Kidney tubule cell (primary cell): ENCODE results near the gene SIK2.
A peak's percentile ranks its signal among the peaks of the same experiment; 100 is the strongest.
"Not testable (repeated sequence)": the region's sequence is repeated elsewhere in the genome, so short reads cannot be mapped to it uniquely, and the experiment has no call there.

Experiments
- DNase-seq: peaks from one replicate; pipeline ENCODE4 v3.0.0-alpha.2; 2018; ENCODE audit warnings: low spot score

The SIK2 gene

DNA sequence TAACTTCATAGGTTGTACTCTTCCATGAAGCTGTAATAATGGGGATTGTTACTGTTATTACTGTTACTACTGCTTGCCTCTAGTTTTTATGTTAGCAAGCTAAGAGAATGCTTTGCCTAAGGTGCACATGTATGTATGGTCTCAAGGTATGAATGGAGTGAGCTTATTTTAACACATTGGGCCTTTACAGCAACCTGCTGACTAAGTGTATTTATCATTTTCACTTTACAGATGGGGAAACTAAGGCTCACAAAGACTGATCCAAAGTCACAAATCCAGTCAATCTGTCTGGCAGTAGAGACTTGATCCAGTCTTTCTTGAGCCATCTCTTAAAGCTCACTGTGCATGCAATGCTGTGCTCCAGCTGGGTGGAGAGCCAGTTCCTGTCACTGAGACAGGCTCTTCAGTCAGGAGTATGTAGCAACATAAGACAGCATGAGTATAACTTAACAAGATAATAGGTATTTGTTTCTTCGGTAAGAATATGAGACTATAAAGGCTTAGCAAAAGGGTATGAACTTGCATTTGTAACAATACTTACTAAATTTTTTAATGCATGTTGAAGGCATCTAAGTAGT, 97.4 kb downstream of the SIK2 start:
- no peak for DNase-seq

DNA sequence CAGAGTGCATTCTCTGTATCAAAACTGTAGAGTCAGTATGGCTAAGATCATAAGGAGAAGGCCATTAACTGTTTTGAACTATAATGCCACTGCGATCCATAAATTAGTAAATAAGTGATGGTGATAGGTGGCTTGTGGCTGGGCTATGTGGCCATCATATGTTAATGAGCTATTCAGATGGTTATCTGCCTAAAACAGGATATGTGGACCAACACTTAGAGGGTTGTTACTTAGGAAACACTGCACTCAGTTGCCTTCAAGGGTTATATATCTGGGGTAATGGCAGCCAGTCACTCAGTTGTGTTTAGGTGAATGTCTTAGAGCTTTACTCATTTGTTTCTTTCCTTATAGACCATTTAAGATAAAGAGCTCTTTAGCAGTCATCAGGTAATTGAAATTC, 97.9 kb downstream of the SIK2 start:
- DNase-seq = no peak

DNA sequence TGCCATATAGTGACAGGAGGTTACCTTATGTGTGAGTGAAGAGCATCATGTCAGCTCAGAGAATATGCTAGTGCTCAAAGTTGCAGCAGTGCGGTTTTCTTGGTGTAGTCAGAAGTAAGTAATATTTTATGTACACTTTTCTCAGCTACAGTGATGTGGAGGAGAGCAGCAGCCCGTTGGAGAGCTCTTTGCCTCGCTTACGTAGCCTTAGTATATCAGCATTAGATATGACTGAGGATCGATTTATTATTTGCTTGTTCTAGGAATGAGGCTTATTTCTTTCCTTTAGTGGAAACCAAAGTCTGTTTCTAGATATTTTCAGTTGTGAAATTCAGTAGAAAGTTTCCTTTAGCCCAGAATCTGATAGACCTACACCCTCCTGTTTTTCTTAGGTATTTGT, 100.4 kb downstream of the SIK2 start:
- DNase-seq = no peak

DNA sequence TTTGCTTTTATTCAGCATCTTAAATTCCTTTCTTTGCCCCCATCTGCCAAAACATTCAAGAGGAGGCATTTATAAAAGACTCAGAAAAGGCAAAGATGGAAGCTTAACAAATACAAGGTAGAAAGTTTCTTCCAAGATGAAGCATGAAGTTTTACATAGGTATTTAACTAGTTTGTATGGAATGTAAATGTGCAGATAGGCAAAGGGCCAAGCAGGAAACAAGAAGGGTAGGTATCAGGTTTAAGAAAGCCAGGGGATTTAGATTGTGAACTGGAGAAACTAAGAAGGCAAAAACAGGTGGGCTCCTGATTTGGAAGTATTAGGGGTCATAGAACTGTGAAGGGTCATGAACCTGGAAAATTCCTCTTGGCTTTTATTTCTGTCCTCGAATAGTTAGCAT, 101.3 kb downstream of the SIK2 start:
- no peak for DNase-seq

DNA sequence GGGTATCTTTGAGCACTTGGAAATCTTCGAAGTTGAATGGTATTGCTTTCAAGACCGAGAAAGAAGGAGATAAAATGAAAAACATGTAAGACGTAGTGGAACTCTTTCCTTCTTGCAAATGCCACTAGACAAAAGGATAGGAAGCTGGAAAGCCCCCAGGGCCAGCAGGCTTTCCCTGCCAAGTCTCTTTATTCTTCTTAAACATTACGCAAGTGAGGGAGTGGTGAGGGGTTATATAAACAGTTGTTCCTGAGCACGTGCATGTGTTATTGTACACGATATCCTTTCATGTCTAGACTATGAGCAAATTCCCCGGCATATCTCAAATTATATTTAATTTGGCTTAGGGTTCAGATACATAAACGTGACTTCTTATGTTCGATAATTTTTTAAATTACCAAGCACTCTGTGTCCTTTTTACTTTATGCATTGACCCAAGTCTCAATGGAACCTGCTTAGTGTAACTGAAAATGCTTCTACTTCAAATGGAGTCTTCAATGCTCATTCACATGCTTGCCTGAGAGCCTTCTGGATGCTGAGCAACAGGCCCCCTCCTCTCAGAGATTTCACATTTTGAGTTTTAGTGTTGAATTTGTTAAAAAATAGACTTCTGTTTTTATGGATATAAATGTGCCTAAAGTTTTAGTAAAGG, 104.9 kb downstream of the SIK2 start:
- no peak for DNase-seq

DNA sequence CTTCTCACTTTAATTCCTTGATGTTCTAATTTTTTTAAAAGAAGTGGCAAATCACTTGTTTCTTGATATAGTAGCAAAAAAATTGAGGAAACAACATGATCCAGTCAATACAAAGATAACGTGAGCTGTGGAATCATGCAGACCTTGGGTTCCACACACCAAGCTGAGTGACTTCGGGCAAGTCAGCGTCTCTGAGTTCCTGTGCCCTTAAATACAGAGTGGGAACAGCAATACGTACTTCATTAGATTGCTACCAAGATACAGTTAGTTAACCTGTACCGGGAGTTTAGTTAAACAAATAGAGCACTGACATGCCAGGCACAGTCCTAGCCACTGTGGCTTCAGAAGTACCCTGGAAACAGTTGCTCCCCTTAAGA, 105.4 kb downstream of the SIK2 start:
- DNase-seq = no peak

DNA sequence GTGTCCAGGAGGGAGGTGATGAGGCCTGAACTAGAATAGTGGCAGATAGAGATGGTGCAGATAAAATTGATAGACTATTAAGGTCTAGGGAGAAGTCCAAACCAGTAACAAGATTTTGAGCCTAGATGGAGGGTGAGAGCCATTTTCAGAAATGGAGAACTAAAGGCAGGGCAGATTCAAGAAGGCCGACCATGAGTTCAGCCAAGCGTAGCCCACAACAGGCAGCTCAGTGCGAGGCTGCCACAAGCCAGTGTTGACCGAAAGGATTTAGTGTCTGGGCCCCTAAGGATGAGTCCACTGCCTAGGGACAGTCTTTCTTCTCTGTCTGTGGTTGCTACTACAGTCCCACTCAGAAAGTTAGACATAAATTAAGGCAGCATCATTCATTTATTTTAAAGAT, 112.3 kb downstream of the SIK2 start:
- DNase-seq = no peak

DNA sequence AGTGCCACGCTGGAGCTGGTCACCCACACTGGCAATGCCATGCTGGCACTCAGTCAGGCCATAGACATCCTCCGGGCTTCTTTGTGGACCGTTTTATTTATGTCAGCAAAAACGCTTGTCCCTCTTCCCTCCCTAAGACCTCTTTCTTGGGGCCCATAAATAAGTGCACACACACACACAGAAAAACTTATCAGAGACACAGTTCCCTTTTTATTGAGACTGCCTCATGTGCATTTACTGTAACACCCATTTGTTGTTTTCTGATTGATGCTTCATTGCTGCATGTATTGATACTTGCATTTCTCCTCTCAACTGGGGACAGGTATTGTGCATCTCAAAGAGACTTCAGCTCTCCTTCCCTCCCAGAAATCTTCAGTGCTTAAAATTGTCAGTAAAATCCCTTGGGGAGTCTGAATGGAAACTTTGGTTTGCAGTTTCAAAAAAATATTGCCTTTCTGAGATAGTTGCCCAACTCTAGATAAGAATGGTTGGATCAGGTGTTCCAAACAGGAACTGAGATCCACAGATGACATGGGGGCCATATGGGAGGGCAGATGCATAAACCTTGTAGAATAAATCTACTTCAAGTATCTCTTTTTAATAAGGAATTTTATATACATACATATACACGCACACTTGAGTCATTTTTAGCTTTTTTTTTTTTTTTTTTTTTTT, 113.0 kb downstream of the SIK2 start:
- DNase-seq = no peak

DNA sequence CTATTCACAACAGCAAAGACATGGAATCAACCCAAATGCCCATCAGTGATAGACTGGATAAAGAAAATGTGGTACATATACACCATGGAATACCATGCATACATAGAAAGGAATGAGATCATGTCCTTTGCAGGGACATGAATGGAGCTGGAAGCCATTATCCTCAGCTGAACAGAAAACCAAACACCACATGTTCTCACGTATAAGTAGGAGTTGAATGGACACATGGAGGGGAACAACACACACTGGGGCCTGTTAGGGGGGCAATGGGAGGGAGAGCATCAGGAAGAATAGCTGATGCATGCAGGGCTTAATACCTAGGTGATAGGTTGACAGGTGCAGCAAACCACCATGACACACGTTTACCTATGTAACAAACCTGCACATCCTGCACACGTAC, 115.4 kb downstream of the SIK2 start:
- not testable (repeated sequence) for DNase-seq

DNA sequence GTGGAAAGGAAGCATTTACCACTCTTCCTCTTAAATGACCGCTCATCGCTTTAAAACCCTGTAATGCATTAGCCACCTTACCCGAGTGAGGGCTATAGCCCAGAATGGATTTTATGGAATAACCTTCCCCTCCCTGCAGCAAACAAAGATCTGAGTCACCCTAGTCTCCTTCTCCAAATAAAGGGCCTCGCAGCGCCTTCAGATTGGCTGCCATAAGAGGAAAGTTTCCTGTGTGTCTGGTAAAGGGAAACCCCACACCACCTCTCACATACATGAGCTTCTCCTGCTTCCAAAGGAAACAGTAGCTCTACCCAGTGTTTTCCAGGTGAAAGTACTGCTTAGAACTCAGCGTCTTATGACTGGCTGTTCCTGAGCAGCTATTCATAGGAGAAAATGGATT, 116.2 kb downstream of the SIK2 start:
- peak; percentile 87 for DNase-seq

DNA sequence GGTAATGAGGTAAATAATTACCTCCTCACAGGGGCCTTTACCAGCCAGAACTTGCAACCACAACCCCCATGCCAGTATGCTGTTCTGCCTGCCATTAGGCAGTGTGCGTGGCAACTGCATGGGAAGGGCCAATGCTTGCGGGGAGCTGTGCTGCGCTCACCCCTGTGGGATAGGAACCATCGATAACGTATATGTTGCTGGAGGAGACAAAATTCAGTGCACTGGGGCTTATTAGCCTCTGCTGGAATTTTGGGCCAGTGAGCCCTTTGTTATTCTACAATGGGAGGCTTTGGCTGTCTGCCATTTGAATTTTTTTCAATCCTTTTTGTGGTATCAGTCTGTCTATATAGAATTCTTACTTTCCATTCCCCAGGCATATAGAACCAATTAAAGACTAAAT, 116.6 kb downstream of the SIK2 start:
- no peak for DNase-seq

DNA sequence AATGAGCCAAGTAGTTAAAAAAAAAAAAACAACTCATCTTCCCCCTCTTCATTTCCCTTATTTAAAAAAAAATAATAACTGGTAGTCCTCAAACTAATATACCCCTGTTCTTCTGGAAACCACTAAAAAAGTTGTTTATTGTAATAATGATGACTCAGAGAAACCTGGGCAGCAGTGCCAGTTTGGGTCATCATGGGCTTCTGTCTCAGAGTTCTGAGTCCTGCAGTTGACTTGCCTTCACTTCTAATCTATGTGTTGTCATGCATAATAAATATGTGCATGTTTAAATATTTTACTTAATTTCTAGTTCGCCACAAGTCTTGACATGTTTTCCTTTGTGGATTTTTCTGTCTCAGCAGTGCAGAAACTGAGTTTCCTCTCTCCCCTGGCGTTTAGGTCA, 117.1 kb downstream of the SIK2 start:
- no peak for DNase-seq

DNA sequence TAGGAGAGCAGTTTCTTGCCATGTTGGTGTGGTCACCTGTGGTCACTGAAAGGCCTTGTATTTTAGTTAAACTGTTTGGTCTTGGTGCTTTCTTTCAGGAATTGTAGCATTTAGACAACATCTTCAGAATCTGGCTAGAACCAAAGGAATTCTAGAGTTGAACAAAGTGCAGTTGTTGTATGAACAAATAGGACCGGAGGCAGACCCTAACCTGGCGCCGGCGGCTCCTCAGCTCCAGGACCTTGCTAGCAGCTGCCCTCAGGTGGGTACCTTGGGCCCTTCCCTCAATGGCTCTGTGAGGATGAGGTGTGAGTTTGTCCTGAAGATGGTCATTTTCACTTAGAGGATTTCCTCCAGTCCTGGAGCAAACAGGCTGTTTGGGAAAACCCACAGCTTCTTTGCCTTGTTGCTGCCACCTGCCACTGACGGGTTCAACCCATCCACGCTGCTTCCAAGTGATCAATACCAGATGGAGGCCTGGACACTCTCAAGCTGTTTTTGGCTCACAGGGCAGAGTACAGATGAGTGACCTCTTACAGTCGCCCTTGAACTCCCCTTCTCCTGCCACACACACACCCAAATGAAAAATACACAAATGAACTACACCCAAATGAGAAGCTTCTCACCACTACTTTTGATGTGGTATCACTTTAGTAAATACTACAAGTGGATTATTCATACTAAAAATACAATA, 118.7 kb downstream of the SIK2 start:
- no peak for DNase-seq

DNA sequence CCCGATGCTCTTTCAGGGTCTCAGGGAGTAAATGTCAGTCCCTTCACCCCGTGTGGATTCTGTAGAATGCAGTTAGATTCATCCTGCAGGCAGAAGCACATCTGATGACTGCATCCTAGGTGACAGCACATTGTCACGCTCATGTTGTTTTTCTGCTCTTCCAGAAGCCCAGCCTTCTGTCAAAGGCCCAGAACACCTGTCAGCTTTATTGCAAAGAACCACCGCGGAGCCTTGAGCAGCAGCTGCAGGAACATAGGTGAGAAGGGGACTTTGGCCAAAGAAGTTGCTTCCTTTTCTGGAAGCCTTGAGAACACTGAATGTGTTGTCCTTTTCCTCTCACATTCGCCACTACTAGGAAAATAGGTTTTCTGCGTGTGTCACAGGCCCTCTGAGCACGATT, 120.3 kb downstream of the SIK2 start:
- no peak for DNase-seq

DNA sequence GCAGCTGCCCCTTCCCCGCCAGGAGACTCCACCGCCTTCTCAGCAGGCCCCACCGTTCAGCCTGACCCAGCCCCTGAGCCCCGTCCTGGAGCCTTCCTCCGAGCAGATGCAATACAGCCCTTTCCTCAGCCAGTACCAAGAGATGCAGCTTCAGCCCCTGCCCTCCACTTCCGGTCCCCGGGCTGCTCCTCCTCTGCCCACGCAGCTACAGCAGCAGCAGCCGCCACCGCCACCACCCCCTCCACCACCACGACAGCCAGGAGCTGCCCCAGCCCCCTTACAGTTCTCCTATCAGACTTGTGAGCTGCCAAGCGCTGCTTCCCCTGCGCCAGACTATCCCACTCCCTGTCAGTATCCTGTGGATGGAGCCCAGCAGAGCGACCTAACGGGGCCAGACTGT, 121.3 kb downstream of the SIK2 start:
- DNase-seq = no peak

DNA sequence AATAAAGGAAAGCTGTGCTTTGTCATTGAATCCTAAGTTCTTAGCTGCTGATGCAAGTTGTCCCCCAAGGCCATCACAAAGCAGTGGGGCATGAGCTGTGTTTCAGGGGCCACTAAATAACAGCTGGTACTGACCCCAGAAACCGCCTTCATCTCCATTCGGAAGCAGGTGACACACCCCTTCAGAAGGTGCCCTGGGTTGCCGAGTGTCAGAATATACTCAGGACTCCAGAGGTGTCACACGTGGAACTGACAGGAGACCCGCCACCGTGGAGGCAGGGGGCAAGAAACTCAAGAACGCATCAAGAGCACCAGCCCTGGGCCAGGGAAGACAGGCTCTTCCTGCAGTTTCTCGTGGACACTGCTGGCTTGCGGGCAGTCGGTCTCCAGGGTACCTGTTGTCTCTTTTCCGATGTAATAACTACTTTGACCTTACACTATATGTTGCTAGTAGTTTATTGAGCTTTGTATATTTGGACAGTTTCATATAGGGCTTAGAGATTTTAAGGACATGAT, 122.4 kb downstream of the SIK2 start:
- no peak for DNase-seq

DNA sequence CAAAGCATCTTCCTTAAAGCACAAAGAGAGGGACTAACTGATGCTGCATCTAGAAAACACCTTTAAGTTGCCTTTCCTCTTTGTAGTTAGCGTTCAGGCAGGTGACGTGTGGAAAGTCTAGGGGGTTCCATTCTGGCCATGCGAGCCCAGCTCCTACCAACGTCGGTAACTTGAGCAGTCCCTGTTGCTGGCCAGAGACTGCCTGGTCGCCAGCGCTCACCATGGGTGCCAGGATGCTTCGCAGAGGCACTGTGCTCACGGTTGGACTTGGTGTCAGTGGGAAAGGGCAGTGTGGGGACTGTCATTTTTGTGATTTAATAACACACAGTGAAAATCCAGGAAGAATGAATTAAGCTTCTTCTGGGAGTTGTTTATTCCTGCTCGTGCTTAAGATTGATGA, 123.4 kb downstream of the SIK2 start:
- DNase-seq = no peak

DNA sequence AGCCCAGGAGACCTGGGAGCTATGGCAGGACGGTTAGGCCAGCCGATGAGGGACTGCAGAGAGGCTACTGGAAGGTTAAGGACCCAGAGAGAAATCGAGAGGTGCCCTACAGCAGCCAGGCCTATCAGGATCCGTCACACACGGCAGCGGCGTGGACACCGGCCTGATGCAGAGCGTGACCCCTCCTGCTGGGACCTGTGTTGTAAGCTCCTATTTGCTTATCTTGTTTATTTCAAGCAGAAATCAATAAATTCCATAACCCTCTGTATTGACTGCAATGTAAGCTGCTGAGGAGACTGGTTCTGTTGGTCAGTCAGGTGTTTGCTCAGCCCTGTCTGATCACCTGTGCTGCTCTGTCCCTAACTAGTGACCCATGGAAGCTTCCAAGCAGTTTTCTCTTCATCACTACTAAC, 124.1 kb downstream of the SIK2 start:
- no peak for DNase-seq

DNA sequence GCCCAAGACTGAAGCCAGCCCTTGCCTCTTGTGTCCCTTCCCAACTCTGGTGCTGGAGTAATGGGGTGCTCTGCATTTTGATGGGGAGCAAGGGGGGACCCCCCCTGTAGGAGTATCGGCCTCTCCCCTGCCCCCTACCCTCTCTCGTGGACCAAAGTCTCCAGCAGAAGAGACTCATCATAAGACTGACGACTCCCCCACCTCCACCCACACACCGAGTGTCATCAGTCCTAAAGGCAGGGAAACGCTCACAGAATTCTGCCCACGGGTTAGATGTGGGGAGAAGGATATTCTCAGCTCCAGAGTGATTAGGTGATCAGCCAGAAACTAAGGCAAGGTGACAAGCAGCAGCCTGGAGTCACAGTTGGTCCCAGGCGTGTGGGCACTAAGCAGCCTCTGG, 125.2 kb downstream of the SIK2 start:
- no peak for DNase-seq

DNA sequence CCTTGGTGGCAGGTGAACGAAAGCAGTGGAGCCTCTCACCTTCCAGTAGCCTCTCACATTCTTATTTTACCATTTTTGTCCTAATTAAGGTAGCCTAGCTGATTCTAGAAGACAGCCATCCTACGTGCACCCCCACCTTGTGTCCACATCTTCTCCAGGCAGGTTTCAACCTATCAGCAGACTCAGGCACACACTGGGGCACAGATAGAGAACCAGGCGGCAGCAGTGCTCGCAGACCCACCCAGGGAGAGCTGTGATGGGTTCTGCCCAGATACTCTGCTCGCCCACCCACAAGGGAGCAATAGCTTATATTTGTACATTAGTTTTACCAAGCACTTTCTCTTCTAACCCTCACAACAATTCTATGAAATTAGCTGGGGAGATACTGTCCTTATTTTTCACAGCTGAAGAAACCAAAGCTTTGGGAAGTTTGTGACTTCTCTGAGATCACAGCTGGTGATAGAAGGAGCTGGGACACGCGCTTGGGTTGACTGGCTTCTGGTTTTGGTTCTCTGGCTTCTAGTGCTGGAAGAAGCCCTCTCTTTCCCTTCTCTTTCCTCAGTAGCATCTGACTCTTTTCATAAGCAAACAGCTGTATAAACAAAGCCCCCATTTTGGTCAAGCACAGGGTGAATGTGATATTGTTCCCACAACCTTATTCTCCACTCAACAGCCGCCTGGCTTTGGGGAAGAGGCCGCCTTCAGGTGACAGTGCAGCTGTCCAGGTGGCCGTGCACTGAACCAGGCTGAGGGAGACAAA, 127.0 kb downstream of the SIK2 start:
- no peak for DNase-seq

DNA sequence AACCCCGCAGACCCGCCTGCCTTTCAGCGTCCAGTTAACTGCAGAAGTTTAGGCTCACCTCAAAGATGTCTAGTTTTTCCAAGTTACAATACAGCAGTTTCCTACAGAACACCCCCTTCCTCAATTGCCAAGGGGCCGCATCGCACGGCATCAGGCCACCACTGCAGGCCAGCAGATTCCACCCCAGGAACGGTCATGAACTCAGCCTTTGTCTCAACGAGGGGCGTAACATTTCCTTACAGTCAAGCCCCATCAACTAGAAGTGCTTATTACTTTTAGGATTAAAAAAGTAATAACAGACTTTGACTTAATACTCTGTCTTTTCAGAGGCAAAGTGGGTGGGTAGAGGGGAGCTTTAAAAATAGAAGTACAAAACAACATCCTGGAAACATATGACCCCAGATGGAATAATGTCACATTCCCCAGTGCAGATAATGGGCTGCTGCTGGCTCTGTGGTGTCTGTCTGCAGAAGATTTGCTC, 127.6 kb downstream of the SIK2 start:
- no peak for DNase-seq
